GM12874 (cell line): ENCODE measurements around the gene SLC35F1.

ENCODE experiments used
- CTCF ChIP-seq: IDR thresholded peaks from 2 replicates; pipeline ENCODE4 v1.5.1; 2011; ENCODE audit warnings: low read depth, mild to moderate bottlenecking, control low read depth, low read length, moderate library complexity; ENCODE audit not compliant: insufficient read depth

Gene SLC35F1

DNA sequence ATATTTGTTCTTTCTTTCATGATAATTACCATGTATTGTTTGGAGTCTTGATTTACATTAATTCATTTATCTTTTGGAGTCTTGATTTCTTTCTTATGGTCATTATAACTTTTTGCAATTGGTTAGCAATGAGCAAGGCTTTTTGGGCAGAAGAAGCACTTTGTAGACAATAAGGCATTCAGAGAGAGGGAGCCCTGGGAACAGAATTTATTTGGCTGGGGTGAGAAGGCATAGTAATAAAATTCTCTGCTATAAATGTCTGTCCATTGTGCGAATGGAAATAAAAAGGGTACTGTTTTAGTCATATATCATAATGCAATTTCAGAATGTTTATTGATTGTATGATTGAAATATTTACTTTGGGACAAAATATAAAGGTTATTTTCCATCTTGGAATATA lies 147.0 kb downstream of the SLC35F1 start:
- no peak for TF ChIP-seq CTCF

DNA sequence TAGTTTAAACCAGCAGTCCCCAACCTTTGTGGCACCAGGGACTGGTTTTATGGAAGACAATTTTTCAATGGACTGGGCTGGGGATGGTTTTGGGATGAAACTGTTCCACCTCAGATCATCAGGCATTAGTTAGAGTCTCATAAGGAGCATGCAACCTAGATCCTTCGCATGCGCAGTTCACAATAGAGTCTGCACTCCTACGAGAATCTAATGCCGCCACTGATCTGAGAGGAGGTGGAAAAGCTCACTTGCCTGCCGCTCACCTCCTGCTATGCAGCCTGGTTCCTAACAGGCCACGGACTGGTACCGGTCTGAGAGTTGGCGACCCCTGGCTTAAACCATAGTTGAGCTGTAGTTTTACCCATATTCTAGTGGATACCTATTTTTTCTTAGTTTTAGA lies 154.6 kb downstream of the SLC35F1 start:
- TF ChIP-seq CTCF, result no peak

DNA sequence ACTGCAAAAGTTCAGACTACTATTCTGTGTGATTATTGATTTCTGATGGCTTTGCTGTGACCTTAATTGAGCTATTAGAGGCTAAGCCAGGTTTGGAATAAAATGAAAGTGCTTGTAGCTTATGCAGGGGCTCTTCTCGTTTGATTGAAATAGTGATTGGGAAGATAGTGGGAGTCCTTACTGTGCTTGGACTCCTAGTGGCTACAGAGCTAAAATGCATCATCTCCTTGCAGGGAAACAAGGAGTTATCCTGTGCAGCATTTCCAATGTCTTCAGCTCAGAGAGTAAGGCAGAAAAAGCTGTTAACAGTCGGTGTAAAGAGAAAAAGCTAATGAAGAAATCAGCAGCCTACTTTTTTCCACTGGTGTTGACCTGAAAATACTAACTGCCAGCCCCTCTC lies 173.5 kb downstream of the SLC35F1 start:
- no peak for TF ChIP-seq CTCF

GRCh38 chr6:118083711-118084110 lies 176.6 kb downstream of the SLC35F1 start:
- TF ChIP-seq CTCF, result no peak

DNA sequence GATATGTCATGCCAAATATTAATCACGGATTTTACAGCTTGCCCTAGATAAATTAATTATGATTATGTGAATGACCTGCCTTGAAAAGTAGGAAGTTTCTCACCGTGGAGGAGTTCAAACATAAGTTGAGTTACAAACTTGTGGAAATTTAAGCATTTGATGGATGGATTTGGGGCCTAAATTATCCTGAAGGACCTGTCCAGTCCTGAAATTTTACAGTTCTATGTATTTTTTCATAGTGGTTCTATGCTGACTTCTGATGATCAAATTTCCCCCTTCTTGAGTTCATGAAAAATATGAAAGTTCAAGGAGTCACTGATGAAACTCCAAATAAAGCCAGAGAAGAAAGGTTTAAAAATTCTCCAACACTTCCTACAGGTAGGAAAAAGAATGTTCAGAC lies 178.6 kb downstream of the SLC35F1 start:
- no peak for TF ChIP-seq CTCF

DNA sequence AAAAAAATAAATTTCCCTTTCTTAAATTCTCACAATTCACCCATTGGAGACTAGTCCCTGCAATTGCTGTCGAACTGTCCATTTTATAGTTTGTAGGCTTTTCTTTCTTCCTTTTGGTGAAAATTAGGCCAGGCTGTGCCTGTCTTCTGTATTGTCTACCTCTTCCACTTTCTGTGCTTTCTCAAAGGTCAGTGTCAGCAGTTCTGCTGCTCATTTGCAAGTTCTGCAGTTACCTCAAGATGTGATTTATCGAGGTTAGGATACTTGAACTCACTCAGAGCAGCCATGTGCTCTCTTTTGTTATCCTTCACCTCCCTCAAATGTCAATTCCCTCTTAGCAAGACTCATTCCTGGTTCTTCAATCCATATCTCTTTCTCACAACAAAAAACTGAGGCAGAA lies 179.1 kb downstream of the SLC35F1 start:
- no peak for TF ChIP-seq CTCF

- TF ChIP-seq CTCF, result no peak
Measured at GRCh38 chr6:118092086-118092485, 185.0 kb downstream of the SLC35F1 start.

DNA sequence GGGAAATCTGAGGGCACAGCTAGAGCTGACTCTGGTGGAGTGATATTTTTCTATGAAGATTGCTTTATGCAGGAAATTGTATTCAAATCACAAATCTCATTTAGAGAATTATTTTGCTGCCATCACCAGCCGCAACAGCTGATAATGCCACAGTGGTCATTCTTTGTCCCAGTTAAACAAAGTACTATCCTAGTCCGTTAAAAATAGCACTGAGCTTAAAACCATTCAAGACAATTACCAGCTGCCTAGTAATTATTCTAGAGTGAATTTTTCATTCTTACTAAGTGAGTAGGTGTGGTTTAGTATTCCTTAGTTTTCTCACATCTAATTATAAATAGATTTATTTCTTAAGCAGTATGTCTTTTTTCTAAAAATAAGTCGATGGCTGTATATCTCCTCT lies 190.5 kb downstream of the SLC35F1 start:
- no peak for TF ChIP-seq CTCF
